Activated naive CD4-positive, alpha-beta T cell treated with anti-CD3 and anti-CD28 coated beads, Interleukin-2, amount 10 ng/mL, durations not matched to agents 7 days and 5 days (primary cell): ENCODE results near the gene HIPK4.
"Not testable (repeated sequence)": the region's sequence is repeated elsewhere in the genome, so short reads cannot be mapped to it uniquely, and the experiment has no call there.

Source experiments
- CTCF ChIA-PET: fragments of 350-600 bp; sonication (Branson Sonifier 250); formaldehyde crosslinking; loops from one replicate; lab custom pipeline; 2021; ENCODE audit warnings: antibody characterized with exemption; lab: Charles Lee
- DNase-seq: peaks from one replicate; pipeline ENCODE4 v3.0.0-alpha.2; 2020
- H3K27ac Mint-ChIP-seq: one replicate; pipeline ENCODE4 v1.8.0; 2021; ENCODE audit warnings: mild to moderate bottlenecking, moderate library complexity, mixed read lengths
- H3K27me3 Mint-ChIP-seq: one replicate; pipeline ENCODE4 v1.8.0; 2021; ENCODE audit warnings: mild to moderate bottlenecking, mixed read lengths
- H3K36me3 Mint-ChIP-seq: one replicate; pipeline ENCODE4 v1.8.0; 2021; ENCODE audit warnings: mixed read lengths
- H3K4me1 Mint-ChIP-seq: one replicate; pipeline ENCODE4 v1.8.0; 2021; ENCODE audit warnings: mixed read lengths
- H3K4me3 Mint-ChIP-seq: one replicate; pipeline ENCODE4 v1.8.0; 2021; ENCODE audit warnings: mild to moderate bottlenecking, moderate library complexity, mixed read lengths
- H3K9me3 Mint-ChIP-seq: one replicate; pipeline ENCODE4 v1.8.0; 2021; ENCODE audit warnings: mixed read lengths

Gene HIPK4

DNA sequence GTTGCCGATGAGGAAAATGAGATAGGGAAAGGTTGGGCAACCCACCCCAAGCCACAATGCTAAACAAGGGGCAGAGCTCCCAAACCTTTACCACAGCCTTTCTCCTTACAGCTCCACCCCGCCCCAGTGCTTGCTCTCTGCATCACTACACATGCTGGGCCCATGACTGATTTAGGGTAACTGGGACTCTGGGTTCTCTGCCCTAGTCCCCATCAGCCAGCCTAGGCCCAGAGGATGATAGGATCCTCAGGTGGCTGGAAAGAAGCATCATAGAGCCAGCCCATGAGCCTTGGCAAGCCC, 53.4 kb downstream of the HIPK4 start:
- no peaks in the 10 kb centered on the region for H3K9me3 Mint-ChIP-seq
- H3K27ac Mint-ChIP-seq = no peak overlapping the region
- DNase-seq = no peak
- no peaks in the 10 kb centered on the region for H3K27me3 Mint-ChIP-seq
- CTCF ChIA-PET = no interaction called here
- no peaks in the 10 kb centered on the region for H3K4me1 Mint-ChIP-seq
- no peak overlapping the region for H3K4me3 Mint-ChIP-seq
- peaks cover 28% of the 10 kb centered on the region for H3K36me3 Mint-ChIP-seq

GRCh38 chr19:40335855-40336600, 54.0 kb downstream of the HIPK4 start:
- Mint-ChIP-seq H3K4me1 (no peaks in the 10 kb centered on the region), H3K27ac (no peak overlapping the region), H3K9me3 (no peaks in the 10 kb centered on the region), H3K36me3 (peaks cover 33% of the 10 kb centered on the region), H3K4me3 (no peak overlapping the region), H3K27me3 (no peaks in the 10 kb centered on the region)
- DNase-seq = no peak
- CTCF ChIA-PET = no interaction called here

DNA sequence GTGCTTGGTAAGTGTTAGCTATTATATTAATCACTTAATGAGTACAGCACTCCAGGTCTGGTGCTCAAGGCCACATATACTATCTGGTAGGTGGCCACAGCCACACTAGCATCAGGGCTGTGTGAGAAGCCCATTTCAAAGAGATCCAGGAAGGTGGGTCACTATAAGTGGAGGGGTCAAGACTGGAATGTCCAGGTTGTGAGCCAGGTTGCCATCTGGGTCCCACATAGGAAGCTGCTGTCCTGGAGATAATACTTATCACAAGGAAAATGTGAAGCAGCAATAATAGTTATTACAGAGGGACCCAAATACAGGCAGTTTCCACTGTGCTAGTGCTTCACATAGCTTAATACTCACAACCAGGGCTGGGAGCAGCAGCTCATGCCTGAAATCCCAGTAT, 54.9 kb downstream of the HIPK4 start:
- Mint-ChIP-seq H3K9me3 (no peaks in the 10 kb centered on the region), H3K4me1 (no peaks in the 10 kb centered on the region), H3K27ac (no peak overlapping the region), H3K27me3 (no peaks in the 10 kb centered on the region), H3K36me3 (peaks cover 35% of the 10 kb centered on the region), H3K4me3 (no peak overlapping the region)
- CTCF ChIA-PET = no interaction called here
- no peak for DNase-seq

DNA sequence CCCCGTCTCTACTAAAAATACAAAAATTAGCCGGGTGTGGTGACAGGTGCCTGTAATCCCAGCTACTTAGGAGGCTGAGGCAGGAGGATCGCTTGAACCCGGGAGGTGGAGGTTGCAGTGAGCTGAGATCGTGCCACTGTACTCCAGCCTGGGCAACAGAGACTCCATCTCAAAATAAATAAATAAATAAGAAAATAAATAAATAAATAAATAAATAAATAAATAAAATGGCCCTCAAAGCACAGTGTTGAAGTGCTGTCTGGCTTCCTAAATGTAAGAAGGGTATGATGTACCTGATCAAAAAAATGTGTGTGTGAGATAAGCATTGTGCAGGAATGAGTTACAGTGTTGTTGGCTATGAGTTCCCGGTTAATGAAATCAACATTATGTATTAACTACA, 56.9 kb downstream of the HIPK4 start:
- H3K36me3 Mint-ChIP-seq = peaks cover 31% of the 10 kb centered on the region
- H3K27me3 Mint-ChIP-seq, H3K4me1 Mint-ChIP-seq, H3K9me3 Mint-ChIP-seq, H3K4me3 Mint-ChIP-seq, H3K27ac Mint-ChIP-seq, CTCF ChIA-PET, DNase-seq: not testable (repeated sequence)

GRCh38 chr19:40332669-40333068, 57.3 kb downstream of the HIPK4 start:
- Mint-ChIP-seq H3K27me3 (no peaks in the 10 kb centered on the region), H3K4me3 (no peak overlapping the region), H3K4me1 (no peaks in the 10 kb centered on the region), H3K27ac (no peak overlapping the region), H3K9me3 (no peaks in the 10 kb centered on the region), H3K36me3 (peaks cover 33% of the 10 kb centered on the region)
- CTCF ChIA-PET = no interaction called here
- no peak for DNase-seq

DNA sequence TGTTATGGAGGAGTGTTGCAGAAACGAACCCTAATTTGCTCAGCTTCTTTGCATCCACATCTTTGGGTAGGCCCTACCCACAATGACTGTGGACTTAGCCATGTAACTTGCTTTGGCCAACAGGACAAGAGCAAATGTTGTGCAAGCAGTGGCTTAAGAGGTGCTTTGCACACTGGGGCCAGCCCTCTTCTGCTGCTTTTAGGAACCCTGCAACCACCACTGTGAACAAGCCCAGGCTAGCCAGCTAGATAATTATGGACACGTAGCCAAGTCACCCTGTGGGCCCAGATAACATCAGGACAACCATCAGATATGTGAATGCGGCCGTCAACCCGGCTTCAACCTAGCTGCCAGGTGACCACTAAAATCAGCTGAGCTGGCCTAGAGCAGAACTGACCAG, 58.9 kb downstream of the HIPK4 start:
- Mint-ChIP-seq H3K36me3 (peaks cover 40% of the 10 kb centered on the region), H3K4me3 (no peak overlapping the region), H3K27me3 (no peaks in the 10 kb centered on the region), H3K4me1 (no peaks in the 10 kb centered on the region), H3K27ac (no peak overlapping the region), H3K9me3 (no peaks in the 10 kb centered on the region)
- CTCF ChIA-PET = interaction anchor here (0.6 to 1.0 kb wide), 2 partner anchors 26 to 219 kb away, joined by 3 to 4 read pairs; no protein-coding TSS in a partner anchor
- DNase-seq = no peak
